NCI-H82 treated with DMSO at 0.1 percent for 48 hours (cell line): Measurements from ENCODE around the gene RAB26.
A peak's percentile ranks its signal among the peaks of the same experiment; 100 is the strongest.
"Not testable (repeated sequence)": the region's sequence is repeated elsewhere in the genome, so short reads cannot be mapped to it uniquely, and the experiment has no call there.

Experiments used
- DNase-seq: peaks from one replicate; lab custom pipeline; 2025; ENCODE audit not compliant: unreplicated experiment; lab: John Stamatoyannopoulos, UW

RAB26 gene

DNA sequence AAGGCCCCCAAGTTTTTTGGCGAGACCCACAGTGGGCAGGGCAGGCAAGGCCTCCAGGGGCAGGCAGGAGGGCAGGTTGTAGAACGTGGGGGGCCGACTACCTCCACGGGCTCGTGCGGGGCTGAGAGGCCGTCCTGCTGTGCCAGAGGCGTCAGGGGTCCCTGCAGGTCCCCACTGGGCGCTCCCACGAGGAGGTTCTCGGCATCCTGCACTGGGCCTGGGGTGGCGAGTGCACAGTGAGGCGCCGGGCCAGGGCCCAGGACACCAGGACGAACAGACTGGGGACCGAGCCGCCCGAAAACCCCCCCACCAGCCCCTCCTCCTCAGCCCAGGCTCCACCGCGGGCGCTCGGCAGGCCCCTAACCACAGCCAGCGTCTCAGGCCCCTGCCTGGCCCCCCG is 32.0 kb upstream of the RAB26 start:
- not testable (repeated sequence) for DNase-seq

- not testable (repeated sequence) for DNase-seq
These were observed 31.1 kb upstream of the RAB26 start for GRCh38 chr16:2117341-2117740.

DNA sequence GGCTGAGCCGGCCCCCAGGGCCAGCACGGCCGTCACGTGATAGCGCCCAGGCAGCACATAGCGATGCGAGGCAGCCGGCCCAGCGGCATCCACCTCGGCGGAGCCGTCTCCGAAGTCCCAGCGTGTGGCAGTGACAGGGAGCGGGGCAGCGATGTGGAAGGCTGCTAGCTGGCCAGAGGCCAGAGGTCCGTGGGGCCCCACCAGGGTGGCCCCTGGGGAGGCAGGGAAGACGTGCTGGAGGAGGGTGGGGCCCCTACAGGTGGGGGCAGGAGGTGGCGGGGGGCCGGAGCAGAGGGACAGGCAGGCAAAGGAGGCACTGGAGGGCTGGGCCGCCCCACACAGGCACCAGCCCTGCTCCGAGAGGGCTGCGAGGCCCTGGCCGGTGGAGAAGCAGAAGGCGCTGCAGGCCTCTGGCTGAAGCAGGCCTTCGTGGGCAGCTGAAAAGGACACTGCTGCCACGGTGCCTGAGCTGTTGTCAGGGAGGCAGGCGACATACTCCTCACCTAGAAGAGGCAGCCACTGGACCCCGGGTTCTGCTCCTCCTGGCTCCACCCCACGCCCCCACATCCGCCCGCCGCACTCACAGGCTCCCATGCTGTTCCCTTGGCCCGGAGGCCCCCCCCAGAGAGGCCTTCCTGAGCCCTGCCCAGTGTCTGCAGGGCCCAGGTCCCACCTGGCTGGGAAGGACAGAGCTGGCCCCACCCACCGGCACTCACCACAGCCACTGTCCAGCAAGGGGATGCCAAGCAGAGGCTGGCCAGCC is 30.3 kb upstream of the RAB26 start:
- not testable (repeated sequence) for DNase-seq

DNA sequence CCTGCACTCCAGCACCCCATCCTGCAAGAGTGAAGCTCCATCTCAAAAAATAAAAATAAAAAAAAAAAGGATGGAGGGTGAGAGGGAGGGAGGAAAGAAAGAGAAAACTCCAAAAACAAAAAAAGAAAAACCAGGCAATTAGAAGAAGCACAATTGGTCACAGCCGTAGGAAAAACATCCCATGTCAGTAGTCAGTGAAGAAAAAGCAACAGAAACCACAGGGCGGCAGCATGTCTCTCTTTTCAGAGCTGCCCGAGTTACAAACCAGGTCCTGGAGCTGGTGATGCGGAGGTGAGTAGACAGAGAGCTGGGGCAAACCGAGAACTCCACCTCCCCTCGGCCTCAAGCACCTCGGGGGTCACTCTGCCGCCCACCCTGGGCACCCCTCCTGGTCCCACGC is 27.1 kb upstream of the RAB26 start:
- not testable (repeated sequence) for DNase-seq

GRCh38 chr16:2121853-2122252 is 26.6 kb upstream of the RAB26 start:
- DNase-seq = no peak

GRCh38 chr16:2122429-2122828 is 26.0 kb upstream of the RAB26 start:
- no peak for DNase-seq

DNA sequence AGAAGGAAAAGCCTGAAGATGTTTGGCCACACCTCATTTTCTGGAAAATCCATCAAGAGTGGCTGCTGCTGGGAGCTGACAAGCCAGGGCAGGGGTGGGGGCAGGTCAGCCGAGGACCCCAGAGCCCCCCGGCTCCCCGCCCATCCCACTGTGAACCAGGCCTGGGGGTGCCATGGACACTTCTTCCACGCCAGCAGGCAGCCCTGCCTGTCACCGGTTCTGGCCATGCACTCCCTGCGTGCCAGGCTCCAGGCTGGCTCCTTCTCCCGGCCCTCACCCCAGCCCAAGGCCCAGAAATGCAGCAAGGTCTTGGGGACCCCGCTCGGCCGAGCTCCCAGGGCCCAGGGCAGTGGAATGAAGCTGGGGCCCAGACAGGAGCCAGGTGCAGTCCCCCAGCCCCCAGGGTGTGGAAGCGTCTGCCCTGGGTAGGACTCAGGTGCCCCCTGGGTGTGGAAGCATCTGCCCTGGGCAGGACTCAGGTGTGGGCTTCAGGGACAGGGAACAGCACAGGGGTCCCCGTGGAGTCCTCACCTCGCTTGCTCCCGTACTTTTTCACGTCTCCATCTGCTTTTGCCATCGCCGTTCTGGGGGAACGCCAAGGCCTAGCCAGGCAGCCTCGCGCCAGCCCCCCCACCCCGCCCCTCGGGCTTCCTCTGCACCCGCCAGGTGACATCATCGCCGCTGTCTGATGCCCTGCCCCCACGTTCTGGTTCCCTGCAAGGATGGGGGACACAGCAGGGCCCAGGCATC is 25.3 kb upstream of the RAB26 start:
- DNase-seq = not testable (repeated sequence)

DNA sequence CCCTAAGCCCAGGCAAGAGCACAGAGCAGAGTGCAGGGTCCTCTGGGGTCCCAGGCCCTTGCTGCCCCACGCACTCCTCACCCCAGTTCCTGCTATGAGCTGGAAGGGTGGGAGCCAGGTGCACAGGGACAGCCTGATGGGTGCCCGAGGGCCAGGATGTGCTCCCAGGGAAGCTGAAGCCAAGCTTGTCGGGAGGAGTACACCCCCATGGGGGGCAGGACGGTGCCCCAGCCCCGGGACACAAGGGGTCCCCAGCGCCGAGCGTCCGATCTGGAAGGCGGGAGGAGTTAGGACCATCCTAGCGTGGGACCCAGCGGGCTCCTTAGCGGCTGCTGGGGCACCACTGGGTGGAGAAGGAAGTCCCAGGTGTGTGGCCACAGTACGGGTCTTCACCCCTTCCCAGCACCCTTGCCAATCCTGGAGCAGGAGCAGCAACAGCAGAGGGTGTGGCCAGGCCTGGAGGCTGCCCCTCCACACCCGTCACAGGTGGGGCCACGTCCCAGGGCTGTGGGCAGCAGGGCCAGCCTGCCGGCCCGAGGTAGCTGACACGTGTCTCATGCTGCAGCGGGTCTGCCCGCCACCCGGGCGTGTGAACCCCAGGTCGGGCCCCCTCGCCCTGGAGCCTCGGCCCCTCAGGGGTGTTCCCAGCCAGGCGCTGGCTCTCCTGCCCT is 24.6 kb upstream of the RAB26 start:
- not testable (repeated sequence) for DNase-seq

- DNase-seq = not testable (repeated sequence)
These were observed 24.1 kb upstream of the RAB26 start for GRCh38 chr16:2124377-2124693.

- not testable (repeated sequence) for DNase-seq
These were observed 23.6 kb upstream of the RAB26 start for GRCh38 chr16:2124694-2125444.

DNA sequence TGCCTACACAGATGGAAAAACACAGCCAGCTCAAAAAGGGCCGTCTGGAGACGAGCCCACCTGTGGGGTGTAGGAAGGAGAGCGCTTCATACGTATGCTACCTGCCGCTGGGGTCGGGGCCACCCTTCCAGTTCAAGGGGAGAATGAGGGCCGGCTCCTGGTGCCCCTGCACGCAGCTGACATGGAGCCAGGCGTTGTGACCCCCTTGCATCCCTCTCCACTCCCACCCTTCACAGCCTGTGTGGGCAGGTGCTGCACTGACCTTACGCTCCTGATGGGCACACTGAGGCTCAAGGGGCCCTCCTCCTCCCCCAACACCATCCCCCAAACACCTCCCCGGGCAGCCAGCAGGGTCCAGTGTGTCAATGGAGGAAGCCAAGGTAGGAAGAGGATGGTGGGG is 22.8 kb upstream of the RAB26 start:
- not testable (repeated sequence) for DNase-seq

DNA sequence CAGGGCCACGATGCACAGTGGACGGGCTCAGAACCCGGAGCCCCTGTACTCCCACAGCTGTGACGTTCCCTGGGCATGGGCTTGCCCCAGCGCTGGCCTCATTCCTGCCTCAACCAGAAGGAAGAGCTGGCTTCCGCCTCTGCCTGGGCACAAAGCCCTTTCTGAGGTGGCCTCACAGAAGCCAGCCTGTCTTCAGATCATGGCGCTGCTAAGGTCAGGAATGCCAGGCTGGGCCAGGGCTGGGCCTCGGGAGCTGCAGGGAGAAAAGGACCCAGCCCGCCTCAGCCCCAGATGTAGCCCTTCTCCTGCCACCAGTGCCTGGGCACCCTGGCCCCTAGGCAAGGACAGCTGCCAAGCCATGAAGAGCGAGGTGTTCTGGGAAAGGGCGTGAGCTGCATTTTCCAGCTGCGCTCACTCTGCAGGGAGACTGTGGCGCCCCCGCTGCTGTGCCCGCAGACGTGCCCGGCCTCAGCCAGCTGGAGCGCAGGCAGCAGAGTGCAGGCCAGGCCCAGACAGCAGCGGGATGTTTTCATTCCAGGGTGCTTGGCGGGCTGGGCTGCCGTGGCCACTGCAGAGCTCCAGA is 22.2 kb upstream of the RAB26 start:
- not testable (repeated sequence) for DNase-seq

- not testable (repeated sequence) for DNase-seq
These were observed 21.4 kb upstream of the RAB26 start for GRCh38 chr16:2126928-2127556.

DNA sequence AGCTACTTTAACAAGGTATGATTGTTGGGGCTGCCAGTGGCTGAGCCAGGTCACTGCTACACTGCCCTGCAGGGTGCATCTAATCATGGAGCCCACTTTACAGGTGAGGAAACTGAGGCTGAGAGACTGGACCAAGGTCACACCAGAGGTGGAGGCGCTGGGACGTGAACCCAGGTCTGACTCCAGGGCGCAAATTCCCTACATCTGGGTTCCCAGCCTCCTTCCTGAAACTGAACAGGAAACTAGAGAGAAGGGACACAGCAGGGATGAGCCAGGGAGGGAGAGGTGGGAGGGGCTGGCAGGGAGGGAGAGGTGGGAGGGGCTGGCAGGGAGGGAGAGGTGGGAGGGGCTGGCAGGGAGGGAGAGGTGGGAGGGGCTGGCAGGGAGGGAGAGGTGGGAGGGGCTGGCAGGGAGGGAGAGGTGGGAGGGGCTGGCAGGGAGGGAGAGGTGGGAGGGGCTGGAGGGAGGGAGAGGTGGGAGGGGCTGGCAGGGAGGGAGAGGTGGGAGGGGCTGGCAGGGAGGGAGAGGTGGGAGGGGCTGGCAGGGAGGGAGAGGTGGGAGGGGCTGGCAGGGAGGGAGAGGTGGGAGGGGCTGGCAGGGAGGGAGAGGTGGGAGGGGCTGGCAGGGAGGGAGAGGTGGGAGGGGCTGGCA is 20.7 kb upstream of the RAB26 start:
- DNase-seq = not testable (repeated sequence)

GRCh38 chr16:2129251-2129650 is 19.2 kb upstream of the RAB26 start:
- peak; percentile 27 for DNase-seq

- DNase-seq = not testable (repeated sequence)
These were observed 18.5 kb upstream of the RAB26 start for GRCh38 chr16:2129890-2130447.

- not testable (repeated sequence) for DNase-seq
These were observed 14.6 kb upstream of the RAB26 start for GRCh38 chr16:2133797-2134196.

- DNase-seq = not testable (repeated sequence)
These were observed 13.4 kb upstream of the RAB26 start for GRCh38 chr16:2135071-2135470.

GRCh38 chr16:2135770-2136490 is 12.5 kb upstream of the RAB26 start, which contains the start of gene PKD1:
TSS of gene PKD1 (minus strand) at chr16:2135898. CDS start at chr16:2135689, 209 bp downstream.
- DNase-seq = peak; percentile 66
